HG03439 (cell line): ENCODE data around the gene UBE2K.
"Not testable (repeated sequence)": the region's sequence is repeated elsewhere in the genome, so short reads cannot be mapped to it uniquely, and the experiment has no call there.

Experiments used
- ATAC-seq: cut with Tn5 transposase; IDR thresholded peaks from one replicate; pipeline ENCODE4 v1.9.1; 2021; ENCODE audit warnings: mild to moderate bottlenecking, moderate library complexity; ENCODE audit not compliant: unreplicated experiment

The UBE2K gene

GRCh38 chr4:39792529-39792928 lies 94.6 kb downstream of the UBE2K start:
- no peak for ATAC-seq

- ATAC-seq, result not testable (repeated sequence)
Observed at GRCh38 chr4:39792976-39793375, 95.0 kb downstream of the UBE2K start.

- no peak for ATAC-seq
Observed at GRCh38 chr4:39802005-39802404, 104.1 kb downstream of the UBE2K start.

GRCh38 chr4:39808231-39808749 lies 110.4 kb downstream of the UBE2K start:
- no peak for ATAC-seq

- ATAC-seq, result no peak
Observed at GRCh38 chr4:39812500-39812899, 114.6 kb downstream of the UBE2K start.

- not testable (repeated sequence) for ATAC-seq
Observed at GRCh38 chr4:39813033-39813432, 115.1 kb downstream of the UBE2K start.

- not testable (repeated sequence) for ATAC-seq
Observed at GRCh38 chr4:39813761-39814160, 115.8 kb downstream of the UBE2K start.

- no peak for ATAC-seq
Observed at GRCh38 chr4:39814403-39815185, 116.7 kb downstream of the UBE2K start.

- no peak for ATAC-seq
Observed at GRCh38 chr4:39818646-39819045, 120.7 kb downstream of the UBE2K start.

GRCh38 chr4:39820186-39820585 lies 122.2 kb downstream of the UBE2K start:
- ATAC-seq, result no peak

GRCh38 chr4:39821951-39822350 lies 124.0 kb downstream of the UBE2K start:
- ATAC-seq, result no peak

- no peak for ATAC-seq
Observed at GRCh38 chr4:39822662-39823061, 124.7 kb downstream of the UBE2K start.

GRCh38 chr4:39823191-39823590 lies 125.3 kb downstream of the UBE2K start:
- no peak for ATAC-seq

- no peak for ATAC-seq
Observed at GRCh38 chr4:39825090-39825489, 127.2 kb downstream of the UBE2K start.

- ATAC-seq, result no peak
Observed at GRCh38 chr4:39825741-39826231, 127.8 kb downstream of the UBE2K start.
